Central memory CD4-positive, alpha-beta T cell (primary cell): ENCODE results near the gene POTEH.
"Not testable (repeated sequence)": the region's sequence is repeated elsewhere in the genome, so short reads cannot be mapped to it uniquely, and the experiment has no call there.

ENCODE experiments used
- DNase-seq: peaks from one replicate; pipeline ENCODE4 v3.0.0; 2022

POTEH gene

DNA sequence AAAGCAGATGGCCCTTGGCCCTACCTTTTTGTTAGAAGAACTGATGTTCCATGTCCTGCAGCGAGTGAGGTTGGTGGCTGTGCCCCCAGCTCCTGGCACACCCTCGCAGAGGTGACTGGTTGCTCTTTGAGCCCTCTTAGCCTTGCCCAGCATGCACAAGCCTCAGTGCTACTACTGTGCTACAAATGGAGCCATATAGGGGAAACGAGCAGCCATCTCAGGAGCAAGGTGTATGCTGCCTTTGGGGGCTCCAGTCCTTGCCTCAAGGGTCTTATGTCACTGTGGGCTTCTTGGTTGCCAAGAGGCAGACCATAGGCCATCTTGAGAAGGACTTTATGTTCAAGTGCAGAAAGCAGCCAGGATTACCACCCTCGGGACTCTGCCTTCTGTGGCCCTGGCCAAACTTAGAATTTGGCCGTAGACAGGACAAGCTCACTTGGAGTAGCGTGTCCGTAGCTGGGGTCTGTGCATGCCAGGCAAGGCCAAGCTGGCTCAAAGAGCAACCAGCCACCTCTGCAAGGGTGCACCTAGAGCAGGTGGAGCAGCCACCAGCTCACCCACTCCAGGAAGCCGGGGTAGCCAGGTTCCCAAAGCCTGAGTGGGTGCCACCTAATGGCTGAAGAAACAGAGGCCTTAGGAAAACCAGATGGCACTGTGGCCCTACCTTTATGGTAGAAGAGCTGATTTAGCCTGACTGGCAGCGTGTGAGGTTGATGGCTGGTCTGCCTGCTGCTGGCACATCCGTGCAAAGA, 48.5 kb downstream of the POTEH start:
- DNase-seq: not testable (repeated sequence)

DNA sequence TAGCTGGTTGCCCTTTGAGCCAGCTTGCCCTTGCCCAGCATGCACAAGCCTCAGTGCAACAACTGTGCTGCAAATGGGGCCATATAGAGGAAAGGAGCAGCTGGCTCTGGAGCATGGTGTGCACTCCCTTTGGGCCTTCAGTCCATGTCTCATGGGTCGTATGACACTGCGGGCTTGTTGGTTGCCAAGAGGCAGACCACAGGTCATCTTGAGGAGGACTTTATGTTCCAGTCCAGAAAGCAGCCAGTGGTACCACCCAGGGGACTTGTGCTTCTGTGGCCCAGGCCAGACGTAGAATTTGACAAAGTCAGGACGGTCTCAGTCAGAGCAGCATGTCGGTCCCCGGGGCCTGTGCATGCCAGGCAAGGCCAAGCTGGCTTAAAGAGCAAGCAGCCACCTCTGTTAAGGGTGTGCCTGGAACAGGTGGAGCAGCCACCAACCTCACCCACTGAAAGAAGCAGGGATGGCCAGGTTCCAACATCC, 49.1 kb downstream of the POTEH start:
- not testable (repeated sequence) for DNase-seq

DNA sequence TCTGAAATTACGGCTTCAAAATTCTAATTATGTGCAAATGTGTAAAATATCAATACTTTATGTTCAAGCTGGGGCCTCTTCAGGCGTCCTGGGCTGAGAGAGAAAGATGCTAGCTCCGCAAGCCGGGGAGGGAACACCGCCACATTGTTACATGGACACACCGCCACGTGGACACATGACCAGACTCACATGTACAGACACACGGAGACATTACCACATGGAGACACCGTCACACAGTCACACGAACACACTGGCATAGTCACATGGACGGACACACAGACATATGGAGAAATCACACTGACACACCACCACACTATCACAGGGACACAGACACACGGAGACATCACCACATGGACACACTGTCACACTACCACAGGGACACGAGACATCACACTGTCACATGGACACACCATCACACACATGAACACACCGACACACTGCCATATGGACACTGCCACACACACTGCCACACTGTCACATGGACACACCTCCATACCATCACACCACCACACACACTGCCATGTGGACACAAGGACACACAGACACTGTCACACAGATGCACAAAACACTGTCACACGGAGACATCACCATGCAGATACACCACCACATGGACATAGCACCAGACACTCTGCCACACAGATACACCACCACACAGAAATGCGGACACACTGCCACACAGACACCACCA, 58.0 kb downstream of the POTEH start:
- not testable (repeated sequence) for DNase-seq

DNA sequence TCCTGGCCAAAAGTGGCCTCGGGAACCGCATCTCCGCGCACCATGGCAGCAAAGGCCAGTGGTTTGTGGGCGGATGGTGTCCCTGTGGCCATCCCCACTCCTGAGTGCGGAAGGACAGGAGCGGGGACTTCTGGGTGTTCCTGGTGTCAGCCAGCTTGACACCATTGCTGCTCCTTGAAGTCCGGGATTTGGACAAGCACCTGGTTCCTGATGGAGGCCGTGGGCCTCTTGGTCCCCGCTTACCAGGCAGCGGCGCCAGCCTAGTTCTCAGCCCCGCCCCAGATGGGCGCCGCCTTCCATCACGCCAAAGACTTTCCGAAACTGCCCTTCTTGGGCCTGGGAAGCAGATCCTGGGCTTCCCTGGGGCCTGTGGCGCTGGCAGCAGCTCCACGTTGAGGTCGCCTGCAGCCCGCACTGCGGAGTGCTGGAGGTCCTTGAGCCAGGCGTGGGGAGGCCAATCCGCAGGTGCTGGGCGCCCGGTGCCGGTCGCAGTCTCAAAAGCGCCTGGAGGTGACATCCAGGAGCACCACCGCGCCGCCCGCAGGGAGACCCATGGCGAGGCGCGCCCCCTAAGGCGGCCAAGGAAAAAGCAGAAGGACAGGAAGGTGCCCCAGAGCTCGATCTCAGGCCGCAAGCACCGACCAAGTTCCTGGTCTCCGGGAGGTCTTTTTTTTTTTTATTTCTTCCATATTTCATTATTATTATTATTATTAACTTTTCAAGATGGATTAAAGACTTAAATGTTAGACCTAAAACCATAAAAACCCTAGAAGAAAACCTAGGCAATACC, 59.5 kb downstream of the POTEH start:
- DNase-seq: not testable (repeated sequence)

DNA sequence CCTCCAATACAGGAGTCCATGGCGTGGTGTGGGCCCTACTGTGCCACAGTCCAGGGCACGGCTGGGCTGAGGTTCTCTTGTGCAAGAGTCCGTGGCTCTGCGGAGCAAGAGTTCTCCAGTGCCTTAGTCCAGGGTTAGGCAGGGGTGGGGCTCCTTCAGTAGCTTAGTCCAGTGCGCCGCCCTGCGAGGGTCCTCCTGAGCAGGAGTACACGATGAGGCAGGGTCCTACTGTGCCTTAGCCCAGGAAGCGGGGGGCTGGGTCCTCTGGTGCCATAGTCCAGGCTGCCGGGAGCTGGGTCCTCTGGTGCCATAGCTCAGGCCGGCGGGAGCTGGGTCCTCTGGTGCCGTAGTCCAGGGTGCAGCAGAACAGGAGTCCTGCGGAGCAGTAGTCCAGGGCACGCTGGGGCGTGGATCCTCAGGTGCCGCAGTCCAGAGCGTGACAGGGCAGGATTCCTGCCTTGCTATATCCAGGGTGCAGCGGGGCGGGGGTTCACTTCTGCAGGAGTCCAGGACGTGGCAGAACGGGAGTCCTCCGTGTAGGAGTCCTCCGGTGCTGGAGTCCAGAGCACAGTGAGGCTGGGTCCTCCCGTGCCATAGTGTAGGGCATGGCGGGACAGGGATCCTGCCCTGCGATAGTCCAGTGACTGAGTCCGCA, 69.7 kb downstream of the POTEH start:
- DNase-seq: not testable (repeated sequence)

DNA sequence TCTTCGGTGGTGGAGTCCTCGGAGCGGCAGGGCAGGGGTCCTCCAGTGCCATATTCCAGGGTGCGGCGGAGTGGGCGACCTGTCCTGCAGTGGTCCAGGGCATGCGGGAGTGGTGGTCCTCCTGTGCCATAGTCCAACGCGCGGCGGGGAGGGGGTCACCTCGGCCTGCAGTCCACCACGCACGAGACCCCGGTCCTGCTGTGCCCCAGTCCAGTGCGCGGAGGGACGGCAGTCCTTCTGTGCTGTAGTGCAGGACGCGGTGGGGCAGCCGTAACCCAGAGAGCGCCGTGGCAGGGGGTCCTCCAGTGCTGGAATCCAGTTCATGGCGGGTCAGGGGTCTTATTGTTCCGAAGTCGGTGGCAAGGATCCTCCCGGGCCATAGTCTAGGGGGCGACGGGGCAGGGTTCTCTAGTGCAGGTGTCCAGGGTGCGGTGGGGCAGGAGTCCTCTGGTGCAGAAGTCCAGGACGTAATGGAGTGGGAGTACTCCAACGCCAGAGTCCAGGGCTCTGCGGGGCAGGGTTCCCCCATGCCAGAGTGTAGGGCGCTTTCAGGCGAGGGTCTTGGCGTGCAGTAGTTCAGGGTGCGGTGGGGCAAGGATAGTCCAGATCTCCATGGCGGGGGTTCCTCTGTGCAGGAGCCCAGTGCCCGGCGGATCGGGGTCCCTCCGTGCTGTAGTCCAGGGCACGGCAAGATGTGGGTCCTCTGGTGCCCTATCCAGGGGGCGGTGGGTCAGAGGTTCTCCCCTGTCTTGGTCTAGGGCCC, 70.7 kb downstream of the POTEH start:
- not testable (repeated sequence) for DNase-seq

DNA sequence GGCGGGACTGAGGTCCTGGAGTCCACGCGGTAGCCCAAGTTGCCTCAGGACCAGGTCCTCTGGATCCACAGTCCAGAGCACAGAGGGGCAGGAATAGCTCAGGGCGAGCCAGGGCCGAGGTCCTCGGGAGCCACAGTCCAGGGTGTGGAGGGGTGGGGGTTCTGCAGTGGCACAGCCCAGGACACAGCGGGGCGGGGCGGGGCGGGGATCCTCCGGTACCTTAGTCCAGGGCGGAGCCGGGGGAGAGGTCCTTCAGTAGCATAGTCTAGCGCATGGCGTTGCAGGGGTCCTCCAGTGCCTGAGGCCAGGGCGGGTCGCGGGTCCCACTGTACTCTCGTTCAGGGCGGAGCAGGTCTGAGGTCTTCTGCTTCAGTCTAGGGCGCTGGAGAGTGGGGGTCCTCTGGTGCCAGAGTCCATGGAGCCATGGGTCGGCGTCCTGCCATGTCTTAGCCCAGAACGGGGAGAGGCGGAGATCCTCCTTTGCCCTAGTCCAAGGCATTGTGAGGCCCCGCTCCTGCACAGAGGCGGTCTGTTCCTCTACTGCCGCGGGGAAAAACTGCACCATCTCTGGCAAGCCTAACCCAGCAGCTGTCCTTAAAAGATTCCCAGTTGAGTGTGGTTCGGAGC, 71.4 kb downstream of the POTEH start:
- DNase-seq: not testable (repeated sequence)

DNA sequence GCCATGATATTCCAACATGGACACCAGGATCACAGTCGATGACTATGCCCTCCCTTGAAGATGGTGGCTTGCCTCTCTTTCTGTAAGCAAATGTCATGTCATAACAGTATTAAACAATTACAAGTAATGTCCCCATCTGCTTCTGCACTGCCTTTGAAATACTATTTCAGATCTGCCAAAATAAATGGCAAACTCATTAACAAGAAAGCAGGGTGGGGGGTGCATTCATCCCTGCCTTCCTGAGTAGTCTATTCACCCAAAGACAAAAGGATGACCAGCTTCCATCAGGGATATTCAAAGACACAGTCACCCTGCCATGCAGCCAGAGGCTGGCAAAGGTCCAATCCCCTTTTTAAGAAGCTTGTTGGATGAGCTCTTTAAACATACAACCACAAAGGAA, 73.7 kb downstream of the POTEH start:
- DNase-seq: not testable (repeated sequence)
